GM12872 (cell line): ENCODE results near the gene IQSEC1.

ENCODE experiments used
- TF ChIP-seq, protein P1 (sequence below): IDR thresholded peaks from 3 replicates; pipeline ENCODE4 v1.5.1; 2011; ENCODE audit warnings: low read depth, mild to moderate bottlenecking, low read length, moderate library complexity; ENCODE audit not compliant: insufficient read depth

IQSEC1 gene

DNA sequence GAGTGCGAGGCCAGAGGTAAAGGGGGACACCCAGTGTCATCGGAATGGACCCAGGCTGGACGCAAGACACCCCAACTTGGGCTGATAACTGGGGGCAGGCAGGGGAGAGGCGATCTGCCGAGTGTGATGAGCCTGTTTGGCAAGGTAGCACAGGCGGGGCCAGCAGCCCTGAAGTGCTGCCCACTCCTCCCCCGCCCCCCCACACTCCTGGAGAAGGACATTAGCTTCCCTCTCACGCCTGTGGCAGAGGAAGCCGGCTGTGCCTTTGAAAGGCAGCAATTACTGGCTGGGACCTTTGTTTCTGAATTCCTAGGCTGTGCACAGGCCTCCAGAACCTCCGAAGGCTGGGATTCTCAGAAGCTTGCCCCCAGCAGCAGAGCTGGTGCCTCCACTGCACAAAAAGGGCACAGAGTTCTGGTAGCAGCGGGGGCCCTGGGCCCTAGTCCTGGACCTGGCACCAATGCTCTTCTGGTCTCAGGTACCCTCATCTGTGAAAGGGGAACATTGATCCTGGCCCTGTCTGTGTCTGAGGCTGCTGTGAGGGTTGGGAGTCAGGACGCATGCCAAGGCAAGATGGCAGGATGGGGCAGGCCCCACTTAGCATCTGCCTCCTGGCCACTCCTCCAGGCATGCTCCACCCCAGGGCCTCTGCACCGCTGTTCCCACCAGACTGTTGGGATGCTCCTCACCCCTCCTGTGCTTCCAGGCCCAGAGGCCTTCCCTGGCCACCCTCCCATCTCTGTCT lies 28.6 kb downstream of the IQSEC1 start:
- TF ChIP-seq, protein P1, sequence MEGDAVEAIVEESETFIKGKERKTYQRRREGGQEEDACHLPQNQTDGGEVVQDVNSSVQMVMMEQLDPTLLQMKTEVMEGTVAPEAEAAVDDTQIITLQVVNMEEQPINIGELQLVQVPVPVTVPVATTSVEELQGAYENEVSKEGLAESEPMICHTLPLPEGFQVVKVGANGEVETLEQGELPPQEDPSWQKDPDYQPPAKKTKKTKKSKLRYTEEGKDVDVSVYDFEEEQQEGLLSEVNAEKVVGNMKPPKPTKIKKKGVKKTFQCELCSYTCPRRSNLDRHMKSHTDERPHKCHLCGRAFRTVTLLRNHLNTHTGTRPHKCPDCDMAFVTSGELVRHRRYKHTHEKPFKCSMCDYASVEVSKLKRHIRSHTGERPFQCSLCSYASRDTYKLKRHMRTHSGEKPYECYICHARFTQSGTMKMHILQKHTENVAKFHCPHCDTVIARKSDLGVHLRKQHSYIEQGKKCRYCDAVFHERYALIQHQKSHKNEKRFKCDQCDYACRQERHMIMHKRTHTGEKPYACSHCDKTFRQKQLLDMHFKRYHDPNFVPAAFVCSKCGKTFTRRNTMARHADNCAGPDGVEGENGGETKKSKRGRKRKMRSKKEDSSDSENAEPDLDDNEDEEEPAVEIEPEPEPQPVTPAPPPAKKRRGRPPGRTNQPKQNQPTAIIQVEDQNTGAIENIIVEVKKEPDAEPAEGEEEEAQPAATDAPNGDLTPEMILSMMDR = no peak

DNA sequence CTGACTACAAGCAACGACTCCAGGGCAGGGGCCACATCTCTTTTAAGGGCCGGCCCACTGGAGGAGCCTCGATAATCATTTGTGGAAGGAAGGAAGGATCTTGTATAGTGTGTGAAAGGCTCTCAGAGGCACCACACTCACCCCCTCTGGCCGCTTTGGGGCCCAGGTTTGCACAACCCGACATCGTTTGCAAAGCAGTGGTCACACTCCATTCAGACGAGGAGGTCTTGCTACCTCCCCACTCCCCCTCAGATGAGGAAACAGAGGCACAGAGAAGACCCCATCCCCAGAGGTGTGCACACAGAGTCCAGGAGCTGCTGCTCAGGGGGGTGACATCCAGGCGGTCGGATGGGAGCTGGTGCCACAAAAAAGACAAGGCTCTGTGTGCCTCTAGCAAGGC lies 29.6 kb downstream of the IQSEC1 start:
- TF ChIP-seq, protein P1 = no peak

DNA sequence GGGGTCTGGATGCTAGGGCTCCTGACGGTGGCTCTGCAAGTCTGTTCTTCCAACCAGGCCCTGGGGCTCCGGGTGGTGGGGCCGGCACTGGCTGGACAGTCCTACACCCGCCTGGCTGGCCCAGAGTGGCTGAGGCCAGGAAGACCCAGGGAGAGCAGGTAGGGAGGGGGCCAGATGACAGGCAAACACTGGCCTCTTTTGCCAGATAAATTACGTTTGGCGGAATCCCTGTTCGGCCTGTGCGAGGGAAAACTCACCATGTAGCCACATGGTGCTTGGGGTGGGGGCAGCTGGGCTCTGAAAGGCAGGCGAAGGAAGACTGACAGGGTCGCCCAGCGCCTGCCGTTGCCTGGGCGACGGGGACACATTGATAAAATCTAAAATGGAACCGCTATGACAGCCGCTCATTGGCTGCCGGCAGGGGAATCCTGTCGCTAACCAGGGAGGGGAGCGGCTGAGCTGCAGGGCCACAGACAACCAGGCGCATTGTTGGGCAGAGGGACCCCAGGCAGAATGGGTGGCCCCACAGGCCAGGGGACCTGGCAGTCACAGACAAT lies 30.4 kb downstream of the IQSEC1 start:
- TF ChIP-seq, protein P1 = no peak

DNA sequence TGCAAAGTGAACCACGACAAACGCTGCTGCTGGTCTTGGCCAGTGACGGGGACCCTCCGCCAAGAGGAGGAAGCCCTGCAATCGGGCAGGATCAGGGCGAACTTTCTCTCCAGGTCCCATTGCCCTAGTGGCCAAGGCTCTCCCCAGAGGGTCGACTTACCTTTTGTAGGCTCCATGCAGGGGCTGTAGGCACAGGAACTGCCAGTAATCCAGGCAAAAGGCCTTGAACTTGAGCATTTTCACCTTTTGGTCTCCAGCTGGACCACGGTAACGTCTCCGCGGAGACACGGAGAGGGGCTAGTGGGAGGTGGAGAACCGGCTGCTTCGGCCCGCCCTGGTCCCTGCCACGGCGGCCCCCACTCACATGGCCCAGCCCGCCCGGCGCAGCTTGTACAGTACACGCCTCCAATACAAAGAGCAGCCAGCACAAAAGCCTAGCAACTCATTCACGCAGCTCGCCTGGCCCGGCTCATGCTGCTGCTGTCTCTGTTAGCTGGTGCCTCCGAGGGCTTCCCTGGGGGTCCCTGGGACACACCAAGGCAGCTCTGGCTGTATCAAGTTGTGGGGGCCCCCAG lies 31.0 kb downstream of the IQSEC1 start:
- TF ChIP-seq, protein P1 = no peak

DNA sequence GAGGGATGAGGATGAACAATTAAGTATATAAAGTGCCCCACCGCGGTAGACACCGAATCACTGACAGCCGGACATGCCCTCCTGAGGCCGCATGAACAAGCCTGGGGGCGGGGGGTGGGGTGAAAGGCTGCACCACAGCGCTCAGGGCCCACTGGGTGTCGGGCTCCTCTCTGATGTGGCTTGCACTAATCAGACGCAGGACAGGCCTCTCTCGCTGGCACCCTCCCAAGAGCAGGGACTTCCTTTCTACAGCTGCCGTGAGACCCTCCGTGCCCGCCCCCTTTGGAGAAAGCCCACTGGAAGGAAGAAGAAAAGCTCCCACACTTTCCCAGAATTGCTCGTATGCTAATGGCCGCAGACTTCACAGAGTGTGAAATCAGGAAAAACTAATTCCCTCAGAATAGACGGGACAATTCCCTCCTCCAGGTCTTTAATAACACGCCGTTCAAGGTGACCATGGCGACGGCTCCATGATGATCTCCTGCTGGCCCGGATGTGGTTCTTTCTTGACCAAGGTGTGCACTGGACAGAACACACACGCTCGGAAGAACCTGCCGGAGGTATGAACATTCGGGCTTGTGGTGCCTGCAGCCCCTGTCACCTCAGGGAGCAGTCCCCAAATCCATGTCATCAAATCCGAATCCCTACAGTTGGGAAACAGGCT lies 32.0 kb downstream of the IQSEC1 start:
- TF ChIP-seq, protein P1 = no peak

DNA sequence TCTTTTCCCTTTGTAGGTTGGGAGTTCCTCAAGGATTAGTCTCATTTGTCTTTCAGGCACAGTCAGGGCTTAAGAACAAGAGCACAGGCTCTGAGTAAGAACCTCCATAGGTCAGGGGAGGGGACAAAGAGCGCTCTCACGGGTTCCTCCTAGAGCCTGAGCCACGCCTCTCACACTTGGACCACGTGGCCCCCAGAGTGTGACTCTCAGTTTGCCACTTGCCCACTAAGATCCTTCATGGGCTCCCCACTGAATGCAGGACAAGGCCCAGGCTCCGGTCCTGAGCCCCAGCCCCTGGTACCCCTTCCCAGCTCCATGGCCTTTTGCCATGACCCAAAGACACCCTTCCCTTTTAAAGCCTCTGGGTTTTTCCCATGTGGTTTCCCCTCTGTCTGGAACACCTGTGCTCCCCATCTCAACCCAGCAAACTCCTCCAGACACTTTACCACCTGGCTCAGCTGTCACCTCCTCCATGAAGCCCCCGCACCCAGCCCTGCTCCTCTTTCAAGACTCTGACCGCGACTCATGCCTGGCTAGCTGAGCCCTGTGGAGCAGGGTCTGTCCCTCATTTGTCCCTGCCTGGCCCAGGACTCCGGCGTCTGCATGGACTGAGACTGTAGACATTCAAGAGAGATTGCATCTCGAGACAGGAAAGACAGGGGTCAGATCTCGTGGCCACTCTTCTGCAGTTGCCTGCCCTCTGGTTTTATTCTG lies 32.7 kb downstream of the IQSEC1 start:
- TF ChIP-seq, protein P1 = no peak
